NCI-H2107 treated with DMSO at 0.1 percent for 48 hours (cell line): ENCODE data around the gene CYSTM1.

Experiments
- DNase-seq: peaks from one replicate; lab custom pipeline; 2025; ENCODE audit not compliant: unreplicated experiment; lab: John Stamatoyannopoulos, UW

Gene CYSTM1

DNA sequence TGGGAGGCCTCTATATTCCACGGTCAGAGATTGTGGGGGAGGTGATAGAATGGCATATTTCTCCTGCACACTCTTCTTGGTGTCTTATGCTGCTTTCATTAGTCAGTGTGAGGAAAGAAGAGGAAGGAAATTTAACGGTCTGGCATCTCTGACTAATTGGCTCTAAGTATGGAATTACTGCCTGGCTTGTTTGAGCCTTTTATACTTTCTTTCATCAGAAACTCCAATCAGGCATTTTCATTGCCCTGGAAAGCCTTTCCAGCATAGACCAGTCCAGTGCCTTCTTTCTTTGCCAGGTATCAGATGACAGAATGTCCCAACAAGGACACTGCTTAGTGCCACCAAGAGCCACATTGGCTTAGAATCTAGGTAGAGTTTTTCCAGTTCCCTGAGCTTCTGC is 30.2 kb downstream of the CYSTM1 start:
- no peak for DNase-seq

- no peak for DNase-seq
Measured at GRCh38 chr5:140205952-140206351, 31.0 kb downstream of the CYSTM1 start.

DNA sequence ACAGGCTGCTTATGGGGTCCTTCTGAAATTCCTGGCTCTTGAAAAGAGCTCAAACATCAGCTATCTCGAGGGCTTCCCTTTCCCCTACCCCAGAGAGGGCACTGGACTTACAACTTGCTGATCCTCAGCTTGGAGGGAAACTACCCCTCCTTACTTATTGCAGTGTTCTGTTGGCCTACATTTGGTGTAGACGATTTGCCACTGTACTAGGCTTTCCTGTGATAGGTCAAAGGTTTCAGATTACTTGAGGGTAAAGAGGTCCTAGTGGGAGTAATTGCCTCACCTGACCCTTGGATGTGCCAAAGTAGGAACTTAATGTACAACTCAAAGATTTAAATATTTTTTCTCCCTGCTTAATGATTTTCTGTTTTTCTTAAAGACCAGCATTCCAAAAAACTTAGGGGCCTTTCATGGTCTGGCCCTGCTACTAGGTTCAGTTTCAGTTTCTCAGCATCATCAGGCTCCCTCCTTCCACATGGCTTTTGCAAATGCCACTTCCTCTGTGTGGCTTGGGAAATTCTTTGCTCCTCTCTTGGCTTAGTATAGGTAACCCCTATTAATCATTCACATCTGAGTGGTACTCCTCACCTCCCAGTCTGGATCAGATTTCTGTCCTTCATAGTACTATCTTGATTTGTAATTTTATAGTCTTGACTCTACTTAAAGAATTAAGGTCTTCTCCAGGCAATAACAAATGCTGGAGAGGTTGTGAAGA is 32.4 kb downstream of the CYSTM1 start:
- DNase-seq: no peak

DNA sequence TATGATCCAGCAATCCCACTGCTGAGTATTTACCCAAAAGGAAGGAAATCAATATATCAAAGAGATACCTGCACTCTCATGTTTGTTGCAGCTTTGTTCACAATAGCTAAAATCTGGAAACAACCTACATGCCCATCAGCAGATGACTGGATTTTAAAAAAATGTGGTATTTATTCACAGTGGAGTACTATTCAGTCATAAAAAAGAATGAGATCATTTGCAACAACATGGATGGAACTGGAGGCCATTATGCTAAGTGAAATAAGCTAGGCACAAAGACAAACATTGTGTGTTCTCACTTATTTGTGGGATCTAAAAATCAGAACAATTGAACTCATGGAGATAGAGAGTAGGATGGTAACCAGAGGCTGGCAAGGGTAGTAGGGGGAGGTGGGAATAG is 33.1 kb downstream of the CYSTM1 start:
- DNase-seq: no peak

DNA sequence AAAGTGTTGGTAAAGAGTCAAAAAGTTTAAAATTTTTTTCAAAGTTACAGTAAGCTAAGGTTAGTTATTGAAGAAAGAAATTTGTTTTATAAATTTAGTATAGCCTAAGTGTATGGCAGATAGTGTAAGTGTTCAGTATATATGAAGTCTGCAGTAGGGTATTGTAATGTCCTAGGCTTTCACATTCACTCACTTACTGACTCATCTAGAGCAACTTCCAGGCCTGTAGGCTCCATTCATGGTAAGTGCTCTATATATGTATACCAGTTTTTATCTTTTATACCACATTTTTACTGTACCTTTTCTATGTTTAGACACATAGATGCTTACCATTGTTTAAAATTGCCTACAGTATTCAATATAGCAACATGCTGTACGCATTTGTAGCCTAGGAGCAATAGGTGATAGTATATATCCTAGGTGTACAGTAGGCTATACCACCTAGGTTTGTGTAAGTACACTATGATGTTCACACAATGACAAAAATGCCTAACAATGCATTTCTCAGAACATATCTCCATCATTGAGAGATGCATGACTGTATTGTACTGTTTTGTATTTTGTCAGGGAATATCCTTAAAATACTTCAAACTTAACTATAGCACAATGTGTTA is 38.5 kb downstream of the CYSTM1 start:
- DNase-seq: no peak

DNA sequence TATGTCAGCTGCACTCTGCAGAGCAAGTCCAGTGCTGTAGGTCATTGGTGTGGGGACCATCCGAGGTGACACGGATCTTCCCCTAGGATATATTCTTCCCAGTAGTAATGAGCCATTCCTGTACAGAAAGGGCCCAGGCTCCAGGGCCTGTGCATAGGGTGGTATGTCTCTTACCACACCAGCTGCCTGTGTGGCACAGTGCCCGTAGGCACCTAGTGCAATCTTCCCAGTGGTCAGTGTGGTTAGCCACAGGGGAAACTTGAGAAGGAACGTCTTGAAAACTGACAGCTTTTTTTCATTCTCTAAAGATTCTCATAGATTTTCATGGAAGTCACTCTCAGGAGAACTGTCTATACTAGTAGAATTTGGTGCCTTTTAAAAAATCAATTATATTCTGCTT is 39.8 kb downstream of the CYSTM1 start:
- no peak for DNase-seq

GRCh38 chr5:140215276-140215675 is 40.3 kb downstream of the CYSTM1 start:
- DNase-seq: no peak

DNA sequence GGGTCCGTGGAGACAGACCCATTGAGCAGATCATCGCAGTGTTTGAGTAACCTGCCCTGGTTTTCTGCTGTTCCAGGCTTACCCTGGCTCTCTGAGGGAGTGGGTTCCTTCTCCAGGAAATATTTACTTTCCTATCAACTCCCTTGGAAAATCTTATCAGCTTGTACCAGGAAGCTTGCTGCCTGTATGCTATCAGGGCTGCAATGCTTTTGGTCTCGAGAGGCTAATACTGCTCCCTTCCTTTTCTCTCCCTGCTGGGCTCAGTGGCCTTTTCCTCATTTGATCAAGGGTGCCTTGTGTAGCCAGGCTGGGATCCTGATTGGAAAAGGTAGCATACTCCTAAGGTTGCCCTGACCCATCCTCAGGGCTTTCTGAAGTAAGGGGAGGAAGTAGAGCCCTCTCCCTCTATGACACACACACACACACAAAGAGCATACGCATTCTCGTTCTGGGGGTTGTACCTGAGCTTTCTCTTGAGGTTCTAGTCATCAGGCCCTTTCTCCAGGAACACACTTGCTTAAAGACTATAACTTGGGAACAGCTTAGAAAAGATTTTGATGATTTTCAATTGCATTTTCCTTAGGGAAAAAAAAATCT is 41.6 kb downstream of the CYSTM1 start:
- DNase-seq: no peak

GRCh38 chr5:140217299-140218026 is 42.5 kb downstream of the CYSTM1 start:
- DNase-seq: no peak

- no peak for DNase-seq
Measured at GRCh38 chr5:140219068-140219991, 44.3 kb downstream of the CYSTM1 start.

GRCh38 chr5:140220032-140220697 is 45.2 kb downstream of the CYSTM1 start:
- DNase-seq: no peak

DNA sequence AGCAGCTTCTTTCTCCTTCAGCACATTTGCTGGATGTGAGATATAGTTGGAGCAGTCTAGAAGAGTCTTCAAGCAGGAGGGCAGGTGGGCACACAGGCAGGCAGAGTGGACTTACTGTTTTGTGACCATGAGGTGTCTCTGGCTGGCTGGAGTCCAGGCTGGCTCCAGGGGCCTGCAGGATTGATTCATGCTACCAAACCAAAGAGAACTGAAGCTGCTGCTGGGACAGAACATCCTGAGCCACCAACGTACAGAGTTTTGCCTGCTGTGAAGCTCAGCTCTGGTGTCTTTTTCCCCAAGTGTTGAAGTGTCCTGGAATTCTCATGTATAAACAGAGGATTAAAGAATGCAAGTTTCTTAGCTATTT is 45.7 kb downstream of the CYSTM1 start:
- no peak for DNase-seq

GRCh38 chr5:140221697-140222223 is 46.8 kb downstream of the CYSTM1 start:
- DNase-seq: no peak

GRCh38 chr5:140222416-140222815 is 47.4 kb downstream of the CYSTM1 start:
- no peak for DNase-seq

GRCh38 chr5:140223567-140223966 is 48.6 kb downstream of the CYSTM1 start:
- DNase-seq: no peak

- no peak for DNase-seq
Measured at GRCh38 chr5:140224658-140225057, 49.7 kb downstream of the CYSTM1 start.

- DNase-seq: no peak
Measured at GRCh38 chr5:140225396-140225795, 50.4 kb downstream of the CYSTM1 start.

GRCh38 chr5:140227046-140227445 is 52.1 kb downstream of the CYSTM1 start:
- no peak for DNase-seq

DNA sequence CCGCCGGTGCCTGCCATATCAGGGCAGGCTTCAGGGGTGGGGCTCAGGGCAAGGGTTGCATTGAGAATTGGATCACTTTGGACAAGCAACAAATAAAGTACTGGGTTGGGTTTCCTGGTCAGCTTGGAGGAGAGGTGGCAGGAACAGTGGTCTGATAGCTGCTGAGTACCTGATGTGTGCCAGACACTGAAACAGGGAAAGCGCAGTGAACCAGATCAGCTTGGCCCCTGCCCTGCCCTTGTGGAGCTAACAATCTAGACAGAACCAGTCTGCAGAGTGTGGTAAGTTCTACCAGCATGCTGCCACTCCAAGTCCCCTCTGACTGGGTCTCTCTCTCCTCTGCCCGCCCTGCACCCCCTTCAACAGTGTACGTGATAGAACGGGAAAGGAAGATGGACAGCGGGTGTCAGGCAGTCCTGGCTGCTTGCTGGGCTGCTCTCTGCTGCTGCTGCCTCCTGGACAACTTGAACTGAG is 53.4 kb downstream of the CYSTM1 start:
- no peak for DNase-seq

DNA sequence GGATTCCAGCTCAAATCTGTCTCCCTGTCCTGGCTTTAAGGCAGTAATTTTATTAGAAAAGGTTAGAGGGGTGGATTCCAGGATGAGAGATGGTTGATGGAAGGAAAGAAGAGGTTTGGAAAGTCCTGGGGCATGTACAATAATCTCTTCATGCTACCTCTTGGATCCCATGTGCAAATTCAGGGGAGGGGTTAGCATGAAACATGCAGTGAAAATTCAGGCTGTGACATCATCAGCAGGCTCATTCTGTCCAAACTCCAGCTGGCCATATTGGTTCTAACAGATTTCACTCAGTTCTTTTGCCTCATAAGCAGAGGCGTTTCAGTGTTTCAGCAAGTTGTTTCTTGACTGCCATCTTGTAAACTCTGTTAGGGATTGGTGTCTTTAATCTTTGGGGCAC is 55.4 kb downstream of the CYSTM1 start:
- no peak for DNase-seq
